ENCODE results near the gene BLM.

DNA sequence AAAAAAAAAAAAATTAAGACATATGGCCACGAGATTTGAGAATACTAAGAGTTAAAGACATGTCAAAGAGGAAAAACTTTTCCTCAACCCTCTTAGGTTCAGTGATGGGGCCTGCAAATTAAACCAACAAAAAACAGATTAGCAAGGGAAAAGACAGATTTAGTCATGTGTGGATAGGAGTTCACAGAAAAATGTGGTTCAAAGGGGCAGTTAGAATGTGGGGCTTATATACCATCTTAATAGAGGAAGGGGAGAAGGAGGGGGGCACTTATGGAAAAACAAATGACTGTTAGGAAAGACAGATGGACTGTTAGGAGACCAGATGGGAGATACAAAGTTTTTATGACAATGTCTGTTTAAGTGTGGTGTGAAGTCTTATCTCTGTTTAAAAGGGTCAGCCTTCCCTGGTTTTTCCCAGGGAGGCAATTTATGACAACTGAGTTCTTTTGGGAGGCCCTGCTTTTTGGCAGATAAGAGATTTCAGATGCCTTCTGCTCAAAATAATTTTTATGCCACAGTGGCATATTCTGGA is 82.6 kb downstream of the BLM start:
- TF ChIP-seq, protein P1, sequence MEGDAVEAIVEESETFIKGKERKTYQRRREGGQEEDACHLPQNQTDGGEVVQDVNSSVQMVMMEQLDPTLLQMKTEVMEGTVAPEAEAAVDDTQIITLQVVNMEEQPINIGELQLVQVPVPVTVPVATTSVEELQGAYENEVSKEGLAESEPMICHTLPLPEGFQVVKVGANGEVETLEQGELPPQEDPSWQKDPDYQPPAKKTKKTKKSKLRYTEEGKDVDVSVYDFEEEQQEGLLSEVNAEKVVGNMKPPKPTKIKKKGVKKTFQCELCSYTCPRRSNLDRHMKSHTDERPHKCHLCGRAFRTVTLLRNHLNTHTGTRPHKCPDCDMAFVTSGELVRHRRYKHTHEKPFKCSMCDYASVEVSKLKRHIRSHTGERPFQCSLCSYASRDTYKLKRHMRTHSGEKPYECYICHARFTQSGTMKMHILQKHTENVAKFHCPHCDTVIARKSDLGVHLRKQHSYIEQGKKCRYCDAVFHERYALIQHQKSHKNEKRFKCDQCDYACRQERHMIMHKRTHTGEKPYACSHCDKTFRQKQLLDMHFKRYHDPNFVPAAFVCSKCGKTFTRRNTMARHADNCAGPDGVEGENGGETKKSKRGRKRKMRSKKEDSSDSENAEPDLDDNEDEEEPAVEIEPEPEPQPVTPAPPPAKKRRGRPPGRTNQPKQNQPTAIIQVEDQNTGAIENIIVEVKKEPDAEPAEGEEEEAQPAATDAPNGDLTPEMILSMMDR (conservative IDR thresholded peaks at IDR 0.05 in 1 of 2, IDR thresholded peaks at IDR 0.05 in 1 of 2; ENCODE audit: extremely low read depth in 1 of 2, insufficient read depth in 1 of 2, low read depth in 1 of 2, low read length in 2 of 2), result no peak
- no peak for TF ChIP-seq EZH2 (IDR thresholded peaks at IDR 0.05; ENCODE audit: borderline replicate concordance, low read length)
